K562 (cell line): ENCODE results near the gene PA2G4. TPM values are rescaled to one million over a fixed set of nuclear protein-coding genes. Genes with fewer than 3 reads are reported as not detected.

ENCODE experiments used
- DMBX1 ChIP-seq: fragments of 250-450 bp; sonication (Bioruptor Pico); IDR thresholded peaks from 2 replicates; pipeline ENCODE4 v1.8.0; 2022; ENCODE audit warnings: inconsistent platforms, mild to moderate bottlenecking, moderate library complexity, borderline replicate concordance
- E2F3 ChIP-seq: fragments of 250-450 bp; sonication (Bioruptor Pico); IDR thresholded peaks from 2 replicates; pipeline ENCODE4 v1.4.0; 2020; ENCODE audit warnings: mild to moderate bottlenecking
- HDAC3 ChIP-seq: fragments of 450-650 bp; IDR thresholded peaks from 2 replicates; pipeline ENCODE4 v1.6.1; 2018; ENCODE audit warnings: borderline replicate concordance, mild to moderate bottlenecking, moderate library complexity; ENCODE audit not compliant: partially characterized antibody
- HOXB6 ChIP-seq: fragments of 250-450 bp; sonication (Bioruptor Pico); IDR thresholded peaks from 2 replicates; pipeline ENCODE4 v1.5.1; 2022; ENCODE audit warnings: mild to moderate bottlenecking, borderline replicate concordance
- KAT8 ChIP-seq: fragments of 450-650 bp; IDR thresholded peaks from 2 replicates; pipeline ENCODE4 v1.6.1; 2016; ENCODE audit warnings: low read depth, mild to moderate bottlenecking
- KLF10 ChIP-seq: fragments of 250-450 bp; sonication (Bioruptor Pico); IDR thresholded peaks from 2 replicates; pipeline ENCODE4 v1.6.1; 2021; ENCODE audit warnings: matching md5 sums
- PRPF4 ChIP-seq: fragments of 200-400 bp; formaldehyde crosslinking; IDR thresholded peaks from one replicate; pipeline ENCODE4 v1.6.1; 2017; ENCODE audit warnings: low read length, low read depth, mild to moderate bottlenecking; ENCODE audit not compliant: insufficient read depth, poor library complexity, severe bottlenecking
- SMAD3 ChIP-seq: fragments of 450-650 bp; formaldehyde crosslinking; conservative IDR thresholded peaks from 2 replicates; pipeline ENCODE4 v1.4.0; 2020; ENCODE audit warnings: mild to moderate bottlenecking
- SREBF2 ChIP-seq: sonication (generic); formaldehyde crosslinking; IDR thresholded peaks from 2 replicates; pipeline ENCODE4 v1.4.0; 2020; ENCODE audit warnings: mild to moderate bottlenecking, missing genetic modification reagents
- TCF3 ChIP-seq: sonication (generic); formaldehyde crosslinking; IDR thresholded peaks from 2 replicates; pipeline ENCODE4 v1.4.0; 2020; ENCODE audit warnings: mild to moderate bottlenecking, missing genetic modification reagents
- ZBTB8A ChIP-seq: fragments of 450-650 bp; IDR thresholded peaks from 2 replicates; pipeline ENCODE4 v1.6.1; 2018; ENCODE audit warnings: mild to moderate bottlenecking, moderate library complexity; ENCODE audit not compliant: partially characterized antibody
- ZNF143 ChIP-seq: sonication (generic); formaldehyde crosslinking; IDR thresholded peaks from 2 replicates; pipeline ENCODE4 v1.9.0; 2022; ENCODE audit warnings: mild to moderate bottlenecking, missing genetic modification reagents
- ZNF79 ChIP-seq: fragments of 250-450 bp; sonication (Bioruptor Pico); IDR thresholded peaks from 2 replicates; pipeline ENCODE4 v1.4.0; 2020; ENCODE audit warnings: low read depth, mild to moderate bottlenecking, moderate library complexity
- polyA plus RNA-seq, 8 experiments: library from polyadenylated mRNA; depleted of rRNA in 4 of 8; stranded (reverse) in 5 of 8; unstranded in 3 of 8; fragments of >200 nt; fragmentation: Nextera tagmentation in 2 of 8; fragmentation: Illumina TruSeq in 1 of 8; extraction: Ambion mirVana in 2 of 8; extraction: Trizol in 1 of 8; gene quantifications; 2 replicates each; pipeline versions ENCODE4 v1.2.1 to v1.2.3, GENCODE V29; 2011 to 2014; ENCODE audit warnings: inconsistent platforms in 1 of 8, missing spikeins in 1 of 8
- total RNA-seq, 7 experiments: library from RNA; depleted of rRNA in 6 of 7; stranded (reverse); fragments of >200 nt in 6 of 7; fragmentation: Illumina TruSeq in 2 of 7; extraction: Trizol in 2 of 7; gene quantifications; 2 replicates each; pipeline versions ENCODE4 v1.2.1 to v1.2.3, GENCODE V29; 2011 to 2021; ENCODE audit warnings: low replicate concordance in 1 of 7
- TF ChIP-seq, protein P1 (sequence below): fragments of 450-650 bp; formaldehyde crosslinking; IDR thresholded peaks from 2 replicates; pipeline ENCODE4 v1.4.0; 2022; ENCODE audit warnings: missing genetic modification characterization
- TF ChIP-seq, protein P2 (sequence below): IDR thresholded peaks from 3 replicates; pipeline ENCODE4 v1.6.1; 2011; ENCODE audit warnings: borderline replicate concordance, mild to moderate bottlenecking; ENCODE audit not compliant: insufficient read length, insufficient read depth
- TF ChIP-seq, protein P3 (sequence below): fragments of 250-450 bp; sonication (Bioruptor Pico); IDR thresholded peaks from 2 replicates; pipeline ENCODE4 v1.8.0; 2021; ENCODE audit warnings: borderline replicate concordance, mild to moderate bottlenecking, moderate library complexity; ENCODE audit not compliant: poor library complexity, severe bottlenecking
- TF ChIP-seq, protein P4 (sequence below): IDR thresholded peaks from 3 replicates; pipeline ENCODE4 v1.6.1; 2011; ENCODE audit warnings: borderline replicate concordance, mild to moderate bottlenecking, moderate library complexity; ENCODE audit not compliant: insufficient read length; ENCODE audit errors: extremely low read depth
- TF ChIP-seq, protein P5 (sequence below): fragments of 250-450 bp; sonication (Bioruptor Pico); IDR thresholded peaks from 2 replicates; pipeline ENCODE4 v1.8.0; 2022; ENCODE audit warnings: moderate library complexity, mild to moderate bottlenecking, inconsistent platforms
- TF ChIP-seq, protein P6 (sequence below), 2 experiments: fragments of 450-650 bp; IDR thresholded peaks; 2 replicates each; pipeline ENCODE4 v1.6.1; 2016

PA2G4 gene
- total and polyA plus RNA-seq, 9 of the 15 experiments (the other 6 are each of a cell fraction or from before 2014, with no cell fraction given): 230 to 925 (median 638) TPM

DNA sequence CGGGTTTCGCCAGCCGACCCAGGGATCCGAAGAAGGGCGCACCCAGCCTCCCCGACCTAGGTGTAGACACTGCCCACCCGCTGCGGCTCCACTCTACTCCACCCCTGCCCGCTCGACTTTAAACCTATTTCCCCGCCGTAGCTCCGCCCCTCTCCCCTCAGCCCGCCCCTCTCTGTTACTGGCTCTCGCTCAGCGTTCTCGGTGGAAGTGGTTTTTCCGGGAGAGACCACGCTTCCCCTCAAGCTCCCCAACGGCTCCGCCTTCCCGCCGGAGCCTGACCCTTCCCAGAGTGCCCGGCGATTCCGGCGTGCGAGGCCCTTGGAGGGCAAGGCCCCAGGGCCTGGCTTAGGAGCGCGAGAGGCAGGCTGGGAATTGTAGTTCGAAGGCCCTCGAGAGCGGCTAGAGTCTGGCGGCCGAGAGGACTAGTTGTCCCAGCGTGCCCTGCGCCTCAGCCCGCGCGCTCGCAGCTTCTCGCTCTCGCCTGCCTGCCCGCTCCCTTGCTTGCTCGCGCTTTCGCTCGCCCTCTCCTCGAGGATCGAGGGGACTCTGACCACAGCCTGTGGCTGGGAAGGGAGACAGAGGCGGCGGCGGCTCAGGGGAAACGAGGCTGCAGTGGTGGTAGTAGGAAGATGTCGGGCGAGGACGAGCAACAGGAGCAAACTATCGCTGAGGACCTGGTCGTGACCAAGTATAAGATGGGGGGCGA is at the start of gene PA2G4 (continued):
- TF ChIP-seq, protein P1, sequence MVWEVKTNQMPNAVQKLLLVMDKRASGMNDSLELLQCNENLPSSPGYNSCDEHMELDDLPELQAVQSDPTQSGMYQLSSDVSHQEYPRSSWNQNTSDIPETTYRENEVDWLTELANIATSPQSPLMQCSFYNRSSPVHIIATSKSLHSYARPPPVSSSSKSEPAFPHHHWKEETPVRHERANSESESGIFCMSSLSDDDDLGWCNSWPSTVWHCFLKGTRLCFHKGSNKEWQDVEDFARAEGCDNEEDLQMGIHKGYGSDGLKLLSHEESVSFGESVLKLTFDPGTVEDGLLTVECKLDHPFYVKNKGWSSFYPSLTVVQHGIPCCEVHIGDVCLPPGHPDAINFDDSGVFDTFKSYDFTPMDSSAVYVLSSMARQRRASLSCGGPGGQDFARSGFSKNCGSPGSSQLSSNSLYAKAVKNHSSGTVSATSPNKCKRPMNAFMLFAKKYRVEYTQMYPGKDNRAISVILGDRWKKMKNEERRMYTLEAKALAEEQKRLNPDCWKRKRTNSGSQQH (CRISPR knock-in tag): peak; percentile 25; the same call in 1 of the 2 replicates
- TF ChIP-seq DMBX1 (CRISPR knock-in tag) (no peak), SMAD3 (CRISPR knock-in tag) (no peak), TCF3 (CRISPR knock-in tag) (peak; percentile 24; the same call in 1 of the 2 replicates), KAT8 (no peak), E2F3 (CRISPR knock-in tag) (peak; percentile 91), PRPF4 (no peak), SREBF2 (CRISPR knock-in tag) (no peak), ZBTB8A (no peak), ZNF79 (no peak; the same call in 1 of the 2 replicates), ZNF143 (CRISPR knock-in tag) (peak; percentile 99), HDAC3 (no peak), HOXB6 (CRISPR knock-in tag) (no peak), KLF10 (CRISPR knock-in tag) (no peak)
- TF ChIP-seq, protein P2, sequence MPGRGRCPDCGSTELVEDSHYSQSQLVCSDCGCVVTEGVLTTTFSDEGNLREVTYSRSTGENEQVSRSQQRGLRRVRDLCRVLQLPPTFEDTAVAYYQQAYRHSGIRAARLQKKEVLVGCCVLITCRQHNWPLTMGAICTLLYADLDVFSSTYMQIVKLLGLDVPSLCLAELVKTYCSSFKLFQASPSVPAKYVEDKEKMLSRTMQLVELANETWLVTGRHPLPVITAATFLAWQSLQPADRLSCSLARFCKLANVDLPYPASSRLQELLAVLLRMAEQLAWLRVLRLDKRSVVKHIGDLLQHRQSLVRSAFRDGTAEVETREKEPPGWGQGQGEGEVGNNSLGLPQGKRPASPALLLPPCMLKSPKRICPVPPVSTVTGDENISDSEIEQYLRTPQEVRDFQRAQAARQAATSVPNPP: no peak
- TF ChIP-seq, protein P3, sequence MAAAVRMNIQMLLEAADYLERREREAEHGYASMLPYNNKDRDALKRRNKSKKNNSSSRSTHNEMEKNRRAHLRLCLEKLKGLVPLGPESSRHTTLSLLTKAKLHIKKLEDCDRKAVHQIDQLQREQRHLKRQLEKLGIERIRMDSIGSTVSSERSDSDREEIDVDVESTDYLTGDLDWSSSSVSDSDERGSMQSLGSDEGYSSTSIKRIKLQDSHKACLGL (CRISPR knock-in tag): no peak
- TF ChIP-seq, protein P4, sequence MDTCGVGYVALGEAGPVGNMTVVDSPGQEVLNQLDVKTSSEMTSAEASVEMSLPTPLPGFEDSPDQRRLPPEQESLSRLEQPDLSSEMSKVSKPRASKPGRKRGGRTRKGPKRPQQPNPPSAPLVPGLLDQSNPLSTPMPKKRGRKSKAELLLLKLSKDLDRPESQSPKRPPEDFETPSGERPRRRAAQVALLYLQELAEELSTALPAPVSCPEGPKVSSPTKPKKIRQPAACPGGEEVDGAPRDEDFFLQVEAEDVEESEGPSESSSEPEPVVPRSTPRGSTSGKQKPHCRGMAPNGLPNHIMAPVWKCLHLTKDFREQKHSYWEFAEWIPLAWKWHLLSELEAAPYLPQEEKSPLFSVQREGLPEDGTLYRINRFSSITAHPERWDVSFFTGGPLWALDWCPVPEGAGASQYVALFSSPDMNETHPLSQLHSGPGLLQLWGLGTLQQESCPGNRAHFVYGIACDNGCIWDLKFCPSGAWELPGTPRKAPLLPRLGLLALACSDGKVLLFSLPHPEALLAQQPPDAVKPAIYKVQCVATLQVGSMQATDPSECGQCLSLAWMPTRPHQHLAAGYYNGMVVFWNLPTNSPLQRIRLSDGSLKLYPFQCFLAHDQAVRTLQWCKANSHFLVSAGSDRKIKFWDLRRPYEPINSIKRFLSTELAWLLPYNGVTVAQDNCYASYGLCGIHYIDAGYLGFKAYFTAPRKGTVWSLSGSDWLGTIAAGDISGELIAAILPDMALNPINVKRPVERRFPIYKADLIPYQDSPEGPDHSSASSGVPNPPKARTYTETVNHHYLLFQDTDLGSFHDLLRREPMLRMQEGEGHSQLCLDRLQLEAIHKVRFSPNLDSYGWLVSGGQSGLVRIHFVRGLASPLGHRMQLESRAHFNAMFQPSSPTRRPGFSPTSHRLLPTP: no peak
- TF ChIP-seq, protein P5, sequence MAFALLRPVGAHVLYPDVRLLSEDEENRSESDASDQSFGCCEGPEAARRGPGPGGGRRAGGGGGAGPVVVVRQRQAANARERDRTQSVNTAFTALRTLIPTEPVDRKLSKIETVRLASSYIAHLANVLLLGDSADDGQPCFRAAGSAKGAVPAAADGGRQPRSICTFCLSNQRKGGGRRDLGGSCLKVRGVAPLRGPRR (CRISPR knock-in tag): no peak
- TF ChIP-seq, protein P6, sequence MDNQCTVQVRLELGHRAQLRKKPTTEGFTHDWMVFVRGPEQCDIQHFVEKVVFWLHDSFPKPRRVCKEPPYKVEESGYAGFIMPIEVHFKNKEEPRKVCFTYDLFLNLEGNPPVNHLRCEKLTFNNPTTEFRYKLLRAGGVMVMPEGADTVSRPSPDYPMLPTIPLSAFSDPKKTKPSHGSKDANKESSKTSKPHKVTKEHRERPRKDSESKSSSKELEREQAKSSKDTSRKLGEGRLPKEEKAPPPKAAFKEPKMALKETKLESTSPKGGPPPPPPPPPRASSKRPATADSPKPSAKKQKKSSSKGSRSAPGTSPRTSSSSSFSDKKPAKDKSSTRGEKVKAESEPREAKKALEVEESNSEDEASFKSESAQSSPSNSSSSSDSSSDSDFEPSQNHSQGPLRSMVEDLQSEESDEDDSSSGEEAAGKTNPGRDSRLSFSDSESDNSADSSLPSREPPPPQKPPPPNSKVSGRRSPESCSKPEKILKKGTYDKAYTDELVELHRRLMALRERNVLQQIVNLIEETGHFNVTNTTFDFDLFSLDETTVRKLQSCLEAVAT (IDR thresholded peaks at IDR 0.05): peak in 1 of 2 experiments; percentile 43; a peak in 1 of 4 replicates
